ENCODE results near the gene CHST1. TPM values are rescaled to one million over a fixed set of nuclear protein-coding genes. Genes with fewer than 3 reads are reported as not detected.

Gene CHST1
- total and polyA plus RNA-seq, 2 experiments from 2014 or later: 0.84 to 2.7 TPM

GRCh38 chr11:45625611-45626010 is 39.8 kb downstream of the CHST1 start (continued):
- no peak for TF ChIP-seq NANOG (IDR thresholded peaks at IDR 0.05; ENCODE audit: borderline replicate concordance)
- no peak for TF ChIP-seq ZNF331 (CRISPR knock-in tag; IDR thresholded peaks at IDR 0.05; ENCODE audit: low read depth)
- TF ChIP-seq EZH2 (IDR thresholded peaks at IDR 0.05; ENCODE audit: low read depth, unreplicated experiment): no peak
- TF ChIP-seq CTCF (conservative IDR thresholded peaks at IDR 0.05; ENCODE audit: low read depth in 2 of 2): no peak

- Mint-ChIP-seq H3K4me1 (no peaks in the 10 kb centered on the region), H3K27me3 (ENCODE audit: insufficient read depth, low read depth, poor library complexity) (peaks cover 3% of the 10 kb centered on the region), H3K27ac (no peak overlapping the region), H3K36me3 (ENCODE audit: low read depth) (peaks cover 20% of the 10 kb centered on the region), H3K4me3 (no peak overlapping the region), H3K9me3 (peaks cover 62% of the 10 kb centered on the region)
- no peak overlapping the region for H2AFZ ChIP-seq
- no peaks in the 10 kb centered on the region for H3K27me3 ChIP-seq (ENCODE audit: insufficient read depth)
- TF ChIP-seq JUNB (IDR thresholded peaks at IDR 0.05; ENCODE audit: unreplicated experiment): no peak
- no peak for TF ChIP-seq EZH2 (IDR thresholded peaks at IDR 0.05; ENCODE audit: low read depth, unreplicated experiment)
- no peak for TF ChIP-seq CREB1 (CRISPR knock-in tag; IDR thresholded peaks at IDR 0.05; ENCODE audit: low read depth)
- no peak overlapping the region for H3K4me2 ChIP-seq
- 0 out of 2 replicates have a peak, but pooled peaks cover 5% of the 10 kb centered on the region for H3K9me2 ChIP-seq (ENCODE audit: insufficient read depth)
- H3F3A ChIP-seq (replicated peaks; ENCODE audit: low read depth): no peaks in the 10 kb centered on the region
- no peak overlapping the region for H3K27ac ChIP-seq (ENCODE audit: low read depth)
- ATAC-seq: no peak
- H3K79me2 ChIP-seq (replicated peaks; ENCODE audit: insufficient read depth): no peaks in the 10 kb centered on the region
- no peak for DNase-seq (ENCODE audit: low spot score)
- H3K4me1 ChIP-seq (ENCODE audit: insufficient read depth): no peaks in the 10 kb centered on the region
- H4K20me1 ChIP-seq (replicated peaks; ENCODE audit: insufficient read depth): no peaks in the 10 kb centered on the region
- H3K36me3 ChIP-seq (ENCODE audit: insufficient read depth): no peaks in the 10 kb centered on the region
- H3K4me3 ChIP-seq: no peak overlapping the region
These were observed 41.3 kb downstream of the CHST1 start for GRCh38 chr11:45624095-45624494.

- Histone ChIP-seq H3K36me3 (ENCODE audit: insufficient read depth) (no peaks in the 10 kb centered on the region), H3K79me2 (replicated peaks; ENCODE audit: insufficient read depth) (no peaks in the 10 kb centered on the region), H3K9me2 (ENCODE audit: insufficient read depth) (0 out of 2 replicates have a peak, but pooled peaks cover 5% of the 10 kb centered on the region), H3K4me3 (no peak overlapping the region), H2AFZ (no peak overlapping the region), H3K27ac (ENCODE audit: low read depth) (no peak overlapping the region), H3K4me1 (ENCODE audit: insufficient read depth) (no peaks in the 10 kb centered on the region), H3F3A (replicated peaks; ENCODE audit: low read depth) (no peaks in the 10 kb centered on the region), H3K4me2 (no peak overlapping the region), H3K27me3 (ENCODE audit: insufficient read depth) (no peaks in the 10 kb centered on the region), H4K20me1 (replicated peaks; ENCODE audit: insufficient read depth) (no peaks in the 10 kb centered on the region)
- Mint-ChIP-seq H3K9me3 (peaks cover 50% of the 10 kb centered on the region), H3K4me3 (no peak overlapping the region), H3K27ac (no peak overlapping the region), H3K4me1 (peaks cover 4% of the 10 kb centered on the region; the same call in 2 of the 3 replicates), H3K27me3 (ENCODE audit: insufficient read depth, low read depth, poor library complexity) (peaks cover 3% of the 10 kb centered on the region), H3K36me3 (ENCODE audit: low read depth) (peaks cover 15% of the 10 kb centered on the region)
- no peak for ATAC-seq
- no peak for DNase-seq (ENCODE audit: low spot score)
- TF ChIP-seq ZNF462 (CRISPR knock-in tag; IDR thresholded peaks at IDR 0.05) (no peak), ZNF114 (CRISPR knock-in tag; IDR thresholded peaks at IDR 0.05) (no peak), CTCF (conservative IDR thresholded peaks at IDR 0.05; ENCODE audit: low read depth in 2 of 2) (no peak), EZH2phosphoT487 (IDR thresholded peaks at IDR 0.05; ENCODE audit: unreplicated experiment) (no peak)
These were observed 42.6 kb downstream of the CHST1 start for GRCh38 chr11:45622861-45623260.

Data from GM23338 (cell line).